H54 (cell line): ENCODE data around the gene TGM5.

ENCODE experiments used
- DNase-seq: peaks from one replicate; pipeline ENCODE4 v3.0.0; 2011; ENCODE audit warnings: low spot score, mixed read lengths; ENCODE audit not compliant: insufficient read length
- FAIRE-seq: peaks from 3 replicates; lab custom pipeline; 2011; peaks lifted over from hg19 to GRCh38; lab: Jason Lieb, UNC
- POLR2A ChIP-seq: IDR thresholded peaks from 2 replicates; pipeline ENCODE4 v1.6.1; 2011; ENCODE audit warnings: low read depth, mild to moderate bottlenecking, low read length

The TGM5 gene

GRCh38 chr15:43268111-43269105 is 1.7 kb upstream of the TGM5 start:
- FAIRE-seq (no peak), DNase-seq (no peak)
- TF ChIP-seq POLR2A, result no peak

GRCh38 chr15:43267439-43267838 is 711 bp upstream of the TGM5 start:
- no peak for TF ChIP-seq POLR2A
- no peak for DNase-seq
- no peak for FAIRE-seq

GRCh38 chr15:43266386-43266785 is 342 bp downstream of the TGM5 start:
- no peak for FAIRE-seq
- TF ChIP-seq POLR2A, result no peak
- no peak for DNase-seq

- FAIRE-seq, result no peak
- no peak for TF ChIP-seq POLR2A
- DNase-seq, result no peak
Measured at GRCh38 chr15:43260011-43260615, 6.6 kb downstream of the TGM5 start.

- TF ChIP-seq POLR2A, result no peak
- no peak for FAIRE-seq
Measured at GRCh38 chr15:43258781-43259180, 7.9 kb downstream of the TGM5 start.

GRCh38 chr15:43256341-43256740 is 10.4 kb downstream of the TGM5 start:
- DNase-seq (no peak), FAIRE-seq (no peak)
- TF ChIP-seq POLR2A, result no peak

More at GRCh38 chr15:43258781-43259180, 7.9 kb downstream of the TGM5 start:
- DNase-seq, result no peak

- no peak for TF ChIP-seq POLR2A
- FAIRE-seq (no peak), DNase-seq (no peak)
Measured at GRCh38 chr15:43255376-43255775, 11.4 kb downstream of the TGM5 start.

GRCh38 chr15:43253431-43254403 is 13.0 kb downstream of the TGM5 start:
- FAIRE-seq, result peak; percentile 90
- DNase-seq, result peak; percentile 79
- no peak for TF ChIP-seq POLR2A

- no peak for FAIRE-seq
- no peak for DNase-seq
- no peak for TF ChIP-seq POLR2A
Measured at GRCh38 chr15:43251871-43252250, 14.9 kb downstream of the TGM5 start.

GRCh38 chr15:43251185-43251870 is 15.4 kb downstream of the TGM5 start:
- FAIRE-seq, result no peak
- no peak for DNase-seq
- no peak for TF ChIP-seq POLR2A

- FAIRE-seq (no peak), DNase-seq (no peak)
- TF ChIP-seq POLR2A, result no peak
Measured at GRCh38 chr15:43250785-43251184, 15.9 kb downstream of the TGM5 start.

- DNase-seq, result peak; percentile 91
- peak; percentile 96 for FAIRE-seq
- TF ChIP-seq POLR2A, result no peak
Measured at GRCh38 chr15:43249699-43250203, 17.0 kb downstream of the TGM5 start.

GRCh38 chr15:43249236-43249635 is 17.5 kb downstream of the TGM5 start:
- FAIRE-seq, result no peak
- no peak for DNase-seq
- no peak for TF ChIP-seq POLR2A
